DMS 273 (cell line): ENCODE data around the gene UNC93A.
A peak's percentile ranks its signal among the peaks of the same experiment; 100 is the strongest.
"Not testable (repeated sequence)": the region's sequence is repeated elsewhere in the genome, so short reads cannot be mapped to it uniquely, and the experiment has no call there.

Experiments
- DNase-seq: peaks from one replicate; lab custom pipeline; 2025; ENCODE audit not compliant: unreplicated experiment; lab: John Stamatoyannopoulos, UW

The UNC93A gene

DNA sequence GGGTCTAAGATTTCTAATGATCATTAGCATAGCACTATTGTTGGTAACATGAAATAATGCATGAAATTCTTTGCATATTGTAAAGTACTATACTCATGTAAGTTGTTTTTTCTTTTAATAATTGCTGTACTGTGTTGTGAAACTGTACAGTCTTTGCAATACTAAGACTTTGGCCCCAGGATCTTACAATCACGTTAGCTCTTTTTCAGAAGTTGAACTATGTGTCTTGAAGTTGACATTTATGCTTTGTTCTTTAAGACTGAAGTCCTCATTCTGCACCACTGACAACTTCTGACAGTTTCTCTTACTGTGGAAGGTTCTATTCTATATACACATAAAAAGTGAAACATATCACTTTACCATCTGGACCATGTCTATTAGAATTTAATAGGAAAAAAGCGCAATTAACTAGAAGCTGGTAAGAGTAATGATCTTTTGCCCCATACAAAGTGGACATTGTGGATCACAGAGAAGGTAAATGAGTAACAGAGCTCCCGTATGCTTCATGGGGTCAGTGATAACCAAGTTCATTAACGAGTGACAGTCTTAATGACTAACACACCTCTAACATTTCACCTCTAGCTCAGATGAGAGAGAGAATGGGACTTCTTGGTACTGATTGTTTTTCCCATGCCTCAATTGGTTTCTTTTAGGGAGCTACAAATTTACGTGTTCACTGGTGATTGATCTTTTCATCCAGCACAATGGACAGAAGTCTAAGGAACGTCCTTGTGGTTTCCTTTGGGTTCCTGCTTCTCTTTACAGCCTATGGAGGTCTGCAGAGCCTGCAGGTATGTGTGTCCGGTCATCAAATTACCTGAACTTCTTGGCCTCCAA is at the start of gene UNC93A:
Gene UNC93A (plus strand): TSS at position 530 of the 837 bp plus-strand sequence. CDS start 175 bp downstream, at position 705.
- no peak for DNase-seq

DNA sequence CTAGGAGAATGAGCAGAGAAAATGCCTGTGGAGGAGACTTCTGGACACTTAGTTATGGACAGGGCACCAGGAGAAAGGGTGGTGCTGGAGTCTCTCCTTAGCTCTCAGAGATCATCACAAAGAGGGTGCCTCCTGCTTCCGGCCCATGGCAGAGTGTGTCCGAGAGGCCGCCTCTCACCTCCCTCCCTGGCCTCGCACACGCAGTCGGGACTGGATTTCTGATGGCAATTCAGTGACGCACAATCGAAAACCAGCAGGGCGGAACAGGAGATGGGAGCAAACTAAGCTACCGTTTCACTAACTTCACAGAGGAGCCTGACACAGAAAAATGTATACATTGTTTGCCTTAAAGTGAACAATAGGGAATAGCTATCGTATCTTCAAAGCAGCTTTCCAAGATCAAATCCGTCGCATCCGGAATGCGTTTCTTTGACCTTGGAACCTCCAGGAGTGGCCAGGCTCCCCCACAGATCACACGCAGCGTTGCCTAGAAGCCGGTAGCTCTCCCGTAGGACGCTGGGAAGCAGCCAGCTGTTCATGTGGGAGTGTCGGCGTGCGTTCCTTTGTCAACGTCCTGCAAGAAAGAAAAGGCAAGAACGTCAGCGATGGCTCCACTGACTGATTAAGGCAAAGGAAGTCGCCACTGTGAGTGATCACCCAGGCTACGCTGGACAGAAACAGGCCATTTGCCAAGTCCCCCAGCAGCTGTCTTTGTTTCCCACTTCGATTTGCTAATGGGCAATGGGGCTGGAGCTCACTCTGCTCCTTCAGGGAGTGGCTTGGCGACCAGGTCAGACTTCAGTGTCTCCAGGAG is 49.6 kb upstream of the UNC93A start:
- DNase-seq: peak; percentile 61

DNA sequence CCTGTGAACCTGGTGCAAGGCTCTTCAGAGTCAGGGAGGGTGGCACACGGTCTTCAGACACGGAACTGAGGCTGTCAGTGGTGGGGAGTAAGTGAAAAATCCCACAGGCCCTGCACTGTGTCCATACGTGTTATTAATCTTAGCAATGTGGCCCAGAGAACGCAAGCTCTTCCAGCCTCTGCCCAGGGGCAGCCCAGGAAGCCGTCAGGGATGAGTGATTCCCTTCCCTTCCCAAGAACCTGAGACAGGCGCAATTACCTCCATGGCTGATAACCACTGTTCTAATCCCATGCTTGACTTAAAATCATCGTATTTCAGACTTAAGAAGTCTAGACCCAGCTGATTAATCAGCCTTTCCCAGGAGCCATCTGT is 49.0 kb upstream of the UNC93A start:
- not testable (repeated sequence) for DNase-seq

DNA sequence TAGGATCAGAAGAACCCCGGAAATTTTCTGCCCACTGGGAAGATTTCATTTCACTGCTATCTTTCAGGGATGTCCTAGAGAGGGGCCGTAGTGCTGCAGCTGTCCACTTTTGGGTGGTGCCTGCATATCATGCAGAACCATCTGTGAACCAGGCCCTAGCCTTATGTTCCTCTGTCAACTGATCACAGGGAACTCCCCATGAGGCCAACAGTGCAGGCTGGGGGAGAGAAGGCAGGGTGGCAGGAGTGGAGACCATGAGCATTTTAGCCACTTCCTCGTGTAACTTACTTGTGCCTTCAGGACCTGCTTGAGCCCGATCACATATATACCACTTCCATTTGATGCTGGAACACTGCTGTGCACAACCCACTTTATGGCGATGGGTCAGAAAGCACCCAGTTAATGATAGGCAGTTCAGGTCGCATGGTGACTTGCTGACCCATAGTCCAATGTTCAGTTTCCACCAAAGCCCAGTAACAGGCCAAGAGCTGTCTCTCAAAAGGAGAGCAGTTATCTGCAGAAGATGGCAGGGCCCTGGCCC is 48.5 kb upstream of the UNC93A start:
- DNase-seq: peak; percentile 77

DNA sequence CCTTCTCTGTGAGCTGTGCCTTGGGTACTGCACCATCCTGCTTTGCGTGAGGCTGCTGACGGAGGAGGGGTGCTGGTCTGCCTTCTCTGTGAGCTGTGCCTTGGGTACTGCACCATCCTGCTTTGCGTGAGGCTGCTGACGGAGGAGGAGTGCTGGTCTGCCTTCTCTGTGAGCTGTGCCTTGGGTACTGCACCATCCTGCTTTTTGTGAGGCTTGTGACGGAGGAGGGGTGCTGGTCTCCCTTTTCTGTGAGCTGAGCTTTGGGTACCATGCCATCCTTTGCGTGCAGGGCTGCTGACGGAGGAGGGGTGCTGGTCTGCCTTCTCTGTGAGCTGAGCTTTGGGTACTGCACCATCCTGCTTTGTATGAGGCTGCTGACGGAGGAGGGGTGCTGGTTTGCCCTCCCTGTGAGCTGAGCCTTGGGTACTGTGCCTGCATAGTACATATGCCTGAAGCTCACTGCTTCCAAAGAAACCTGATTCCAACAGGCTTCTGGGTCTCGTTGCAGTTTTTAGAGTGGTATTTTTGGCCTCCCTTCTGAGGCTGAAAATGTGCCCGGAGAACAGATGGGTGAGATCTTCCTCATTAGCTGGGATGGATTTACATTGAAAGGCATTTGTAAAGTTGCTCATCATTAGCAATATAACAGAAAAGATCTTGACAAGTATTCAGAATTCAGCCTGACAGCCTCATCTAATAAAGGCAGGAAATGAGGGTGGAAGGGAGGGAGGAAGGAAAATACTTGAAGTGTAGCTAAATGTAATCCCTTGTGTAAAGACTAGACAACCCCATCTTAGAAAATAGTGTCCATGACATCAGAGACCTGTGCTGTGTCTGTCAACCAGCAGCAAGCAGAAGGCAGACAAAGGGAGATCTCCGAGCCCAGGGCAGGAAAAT is 46.8 kb upstream of the UNC93A start:
- DNase-seq: peak; percentile 47

DNA sequence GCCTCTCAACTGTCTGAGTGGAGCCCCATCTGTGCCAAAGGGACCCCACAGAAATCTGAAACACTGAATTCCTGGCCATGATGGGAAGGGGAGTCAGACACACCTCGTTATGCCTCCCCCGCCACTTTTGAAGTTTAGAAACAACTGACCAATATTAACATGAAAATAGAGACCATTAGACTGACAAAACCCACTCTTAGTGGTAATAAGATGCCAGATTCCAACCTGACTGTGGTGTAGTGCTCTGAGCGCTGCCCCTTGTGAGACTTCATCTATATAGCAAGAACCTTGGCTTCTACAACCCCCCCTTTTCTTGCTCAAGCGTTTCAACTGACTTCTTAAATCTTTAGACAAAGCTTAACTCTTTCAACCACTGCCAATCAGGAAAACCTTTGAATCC is 46.1 kb upstream of the UNC93A start:
- DNase-seq: peak; percentile 32

DNA sequence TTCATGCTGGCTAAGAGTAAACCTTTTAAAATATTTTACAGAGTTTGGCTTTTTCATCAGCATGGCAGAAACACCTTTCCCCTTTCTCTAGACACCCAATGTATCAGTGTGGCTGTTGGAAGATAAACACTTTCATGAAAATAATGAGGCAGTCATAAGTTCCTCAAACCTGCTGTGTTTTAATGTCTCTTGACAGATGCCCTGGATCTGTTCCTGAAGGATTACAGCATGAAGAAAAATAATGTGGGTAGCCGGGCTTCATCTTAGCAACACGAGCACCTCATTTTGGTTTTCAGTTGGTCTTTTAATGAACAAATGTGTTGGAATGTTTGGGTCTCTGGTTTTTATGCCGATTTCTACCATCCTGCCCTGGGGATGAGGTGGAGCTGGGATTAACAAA is 45.5 kb upstream of the UNC93A start:
- DNase-seq: peak; percentile 57

DNA sequence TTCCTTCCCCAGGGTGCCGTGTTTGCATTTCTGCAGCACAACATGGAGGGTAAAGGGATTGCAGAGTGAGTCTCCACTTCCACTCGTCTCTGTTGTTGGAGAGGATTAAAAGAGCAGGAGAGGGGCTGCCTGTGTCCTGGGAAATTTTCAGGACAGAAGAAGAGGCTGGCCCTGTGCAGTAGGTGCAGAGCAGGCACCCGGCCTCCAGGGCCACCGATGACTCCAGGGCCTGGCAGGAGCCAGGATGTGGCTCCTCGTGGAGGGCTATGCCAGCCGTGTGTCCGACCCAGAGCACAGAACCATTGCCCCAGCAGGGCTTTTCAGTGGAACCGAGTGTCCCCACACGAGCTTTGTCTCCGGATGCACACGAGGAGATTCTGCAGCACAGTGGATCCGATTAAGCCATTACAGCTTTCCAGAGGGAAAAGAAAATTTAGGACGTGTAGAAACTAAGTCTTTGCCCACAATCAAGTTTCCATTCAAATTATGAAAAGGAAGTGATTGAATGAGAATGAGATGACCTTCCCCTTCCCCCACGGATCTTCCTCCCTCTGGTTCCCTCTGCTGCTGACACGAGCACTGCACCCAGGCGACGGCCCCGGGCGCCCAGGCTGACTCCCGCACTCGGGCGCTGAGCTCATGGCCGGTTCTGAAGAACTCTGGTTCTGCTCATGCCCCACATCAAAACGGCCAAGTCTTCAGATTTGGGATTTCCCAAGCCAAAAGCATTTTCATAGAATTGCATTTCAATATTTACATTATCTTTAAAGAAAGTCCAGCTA is 43.1 kb upstream of the UNC93A start:
- no peak for DNase-seq

DNA sequence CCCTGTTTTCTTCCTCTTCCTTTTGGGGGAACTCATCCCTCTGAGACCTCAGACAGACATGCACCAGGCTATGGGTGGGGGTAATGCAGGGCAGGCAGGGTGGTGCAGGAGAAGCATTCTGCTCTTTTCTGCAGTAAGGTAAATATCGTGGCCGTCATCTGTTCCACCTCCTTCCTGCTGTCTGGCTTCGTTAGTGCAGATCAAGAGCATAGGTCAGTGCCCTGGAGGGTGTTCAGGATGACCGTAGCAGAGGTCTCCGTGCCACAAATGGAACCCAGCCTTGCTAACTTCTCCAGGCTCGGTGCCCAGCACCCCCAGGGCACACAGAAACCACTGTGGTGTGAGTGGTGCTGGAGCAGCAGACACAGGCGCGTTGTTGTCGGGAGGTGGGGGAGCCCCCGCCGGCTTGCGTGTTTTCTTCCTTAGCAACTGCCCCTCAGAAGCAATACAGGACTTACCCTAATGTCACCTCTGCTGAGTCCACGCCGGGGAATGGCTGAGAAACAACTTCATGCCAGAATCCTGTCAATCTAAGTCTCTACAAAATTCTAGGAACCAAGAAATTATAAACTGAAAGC is 42.1 kb upstream of the UNC93A start:
- not testable (repeated sequence) for DNase-seq

DNA sequence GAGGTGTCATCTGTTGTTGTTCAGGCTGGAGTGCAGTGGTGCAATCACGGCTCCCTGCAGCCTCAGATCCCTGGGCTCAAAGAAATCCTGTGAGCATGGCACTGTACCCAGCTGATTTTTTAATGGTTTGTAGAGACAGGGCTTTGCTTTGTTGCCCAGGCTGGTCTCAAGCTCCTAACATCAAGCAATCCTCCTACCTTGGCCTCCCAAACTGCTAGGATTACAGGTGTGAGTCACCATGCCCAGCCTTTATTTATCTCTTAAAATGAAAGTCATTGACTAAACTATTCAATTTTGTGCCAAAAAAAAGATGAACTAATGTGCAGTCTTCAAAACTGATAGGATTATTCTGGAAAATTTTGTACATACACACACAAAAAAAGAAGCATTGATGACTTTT is 38.8 kb upstream of the UNC93A start:
- DNase-seq: no peak

DNA sequence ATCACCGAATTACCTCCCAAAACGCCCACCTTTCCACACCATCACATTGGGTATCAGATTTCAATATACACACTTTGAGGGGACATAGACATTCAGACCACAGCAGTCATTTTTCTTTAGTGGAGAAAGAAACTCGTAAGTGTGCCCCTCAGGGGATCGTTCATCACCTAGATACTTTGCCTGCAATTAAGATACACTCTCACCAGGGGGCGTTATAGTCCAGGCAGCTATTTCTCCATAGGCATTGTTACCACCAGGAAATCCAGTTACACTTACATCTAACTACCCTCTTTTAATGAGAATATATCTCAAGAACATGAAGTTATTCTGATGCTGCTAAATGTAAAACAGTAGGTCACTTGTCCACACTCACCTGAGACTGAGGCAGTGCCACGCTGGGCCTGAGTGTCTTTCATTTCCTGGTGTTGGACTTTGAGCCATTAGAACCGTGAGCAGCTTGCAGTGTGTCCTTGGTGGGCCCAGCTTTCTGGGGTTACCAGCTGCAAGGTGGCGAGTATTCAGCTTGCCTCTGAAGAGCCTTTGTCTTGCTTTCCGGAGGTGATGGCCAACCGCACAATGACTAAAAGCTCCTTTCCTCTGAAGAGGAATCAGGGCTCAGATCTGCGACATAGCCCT is 35.1 kb upstream of the UNC93A start:
- no peak for DNase-seq

DNA sequence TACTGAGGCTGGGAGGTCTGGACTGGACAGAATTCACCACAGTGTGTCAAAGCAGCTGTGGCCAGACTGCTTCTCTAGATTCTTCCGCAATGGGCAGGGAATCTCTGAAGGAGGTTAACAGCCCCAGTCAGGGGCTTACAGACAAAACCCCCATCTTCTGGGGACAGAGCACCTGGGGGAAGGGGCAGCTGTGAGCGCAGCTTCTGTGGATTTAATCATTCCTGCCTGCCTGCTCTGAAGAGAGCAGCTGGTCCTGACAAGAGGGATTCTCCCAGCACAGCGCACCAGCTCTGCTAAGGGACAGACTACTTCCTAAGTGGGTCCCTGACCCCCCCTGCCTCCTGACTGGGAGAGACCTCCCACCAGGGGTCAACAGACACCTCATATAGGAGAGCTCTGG is 32.5 kb upstream of the UNC93A start:
- no peak for DNase-seq

DNA sequence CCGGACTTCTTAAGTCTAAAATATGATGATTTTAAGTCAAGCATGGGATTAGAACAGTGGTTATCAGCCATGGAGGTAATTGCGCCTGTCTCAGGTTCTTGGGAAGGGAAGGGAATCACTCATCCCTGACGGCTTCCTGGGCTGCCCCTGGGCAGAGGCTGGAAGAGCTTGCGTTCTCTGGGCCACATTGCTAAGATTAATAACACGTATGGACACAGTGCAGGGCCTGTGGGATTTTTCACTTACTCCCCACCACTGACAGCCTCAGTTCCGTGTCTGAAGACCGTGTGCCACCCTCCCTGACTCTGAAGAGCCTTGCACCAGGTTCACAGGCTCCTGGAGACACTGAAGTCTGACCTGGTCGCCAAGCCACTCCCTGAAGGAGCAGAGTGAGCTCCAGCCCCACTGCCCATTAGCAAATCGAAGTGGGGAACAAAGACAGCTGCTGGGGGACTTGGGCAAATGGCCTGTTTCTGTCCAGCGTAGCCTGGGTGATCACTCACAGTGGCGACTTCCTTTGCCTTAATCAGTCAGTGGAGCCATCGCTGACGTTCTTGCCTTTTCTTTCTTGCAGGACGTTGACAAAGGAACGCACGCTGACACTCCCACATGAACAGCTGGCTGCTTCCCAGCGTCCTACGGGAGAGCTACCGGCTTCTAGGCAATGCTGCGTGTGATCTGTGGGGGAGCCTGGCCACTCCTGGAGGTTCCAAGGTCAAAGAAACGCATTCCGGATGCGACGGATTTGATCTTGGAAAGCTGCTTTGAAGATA is 24.9 kb upstream of the UNC93A start:
- DNase-seq: not testable (repeated sequence)

DNA sequence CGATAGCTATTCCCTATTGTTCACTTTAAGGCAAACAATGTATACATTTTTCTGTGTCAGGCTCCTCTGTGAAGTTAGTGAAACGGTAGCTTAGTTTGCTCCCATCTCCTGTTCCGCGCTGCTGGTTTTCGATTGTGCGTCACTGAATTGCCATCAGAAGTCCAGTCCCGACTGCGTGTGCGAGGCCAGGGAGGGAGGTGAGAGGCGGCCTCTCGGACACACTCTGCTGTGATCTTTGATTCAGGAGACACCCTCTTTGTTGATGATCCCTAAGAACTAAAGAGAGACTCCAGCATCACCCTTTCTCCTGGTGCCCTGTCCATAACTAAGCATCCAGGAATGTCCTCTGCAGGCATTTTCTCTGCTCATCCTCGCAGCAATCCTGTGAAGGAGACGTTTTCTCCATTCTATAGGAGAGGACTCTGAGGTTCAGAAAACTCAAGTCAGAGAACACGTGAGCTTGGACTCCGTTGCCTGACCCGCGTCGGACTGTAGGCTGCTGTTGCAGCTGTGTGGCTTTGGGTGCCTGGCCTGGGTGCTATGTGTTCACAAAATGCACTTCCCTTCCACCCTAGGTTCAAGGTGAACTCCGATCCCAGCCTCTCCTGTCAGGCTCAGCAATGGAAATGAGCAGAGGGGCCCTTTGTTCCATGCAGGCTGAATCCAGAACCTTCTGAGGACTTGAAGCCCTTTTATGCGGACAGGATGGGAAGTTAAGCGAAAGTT is 24.1 kb upstream of the UNC93A start:
- DNase-seq: no peak

DNA sequence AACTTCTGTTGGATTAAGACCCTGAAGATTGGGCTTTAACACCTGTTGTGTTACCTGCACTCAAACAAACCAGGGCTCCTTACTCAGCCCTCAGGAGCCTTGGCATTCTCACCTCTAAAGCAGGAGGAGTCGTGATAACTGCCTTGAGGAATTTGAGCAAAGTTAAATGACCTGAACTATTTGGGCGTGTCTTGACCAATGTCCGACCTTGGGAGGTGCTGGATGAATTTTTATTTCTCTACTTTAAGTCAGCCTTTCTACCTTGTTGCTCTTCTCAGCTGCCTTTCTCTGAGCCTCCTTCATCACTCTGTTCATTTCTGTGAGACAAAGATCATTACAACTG is 23.6 kb upstream of the UNC93A start:
- DNase-seq: not testable (repeated sequence)

DNA sequence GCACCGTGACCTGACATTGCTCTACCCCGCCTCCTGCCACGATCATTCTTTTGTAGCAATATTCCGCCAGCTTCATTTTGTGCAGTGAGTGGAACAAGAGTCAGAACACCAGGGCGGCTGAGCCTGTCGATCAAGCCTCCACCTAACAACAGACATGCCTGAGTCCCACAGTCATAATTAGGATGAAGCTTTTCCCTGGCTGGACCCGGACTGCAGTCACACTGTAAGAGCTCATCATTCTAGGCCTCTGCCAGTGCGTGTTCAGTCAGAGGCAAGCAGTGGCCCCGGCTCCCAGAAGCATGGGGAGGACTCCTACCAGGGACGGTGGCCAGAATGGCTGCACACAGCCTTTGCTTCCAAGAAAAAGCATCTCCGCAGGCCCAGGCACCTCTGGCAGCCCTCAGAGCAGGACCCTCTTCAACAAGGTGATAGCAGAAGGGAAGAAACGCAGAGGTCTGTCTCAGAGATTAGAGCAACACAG is 23.2 kb upstream of the UNC93A start:
- no peak for DNase-seq

DNA sequence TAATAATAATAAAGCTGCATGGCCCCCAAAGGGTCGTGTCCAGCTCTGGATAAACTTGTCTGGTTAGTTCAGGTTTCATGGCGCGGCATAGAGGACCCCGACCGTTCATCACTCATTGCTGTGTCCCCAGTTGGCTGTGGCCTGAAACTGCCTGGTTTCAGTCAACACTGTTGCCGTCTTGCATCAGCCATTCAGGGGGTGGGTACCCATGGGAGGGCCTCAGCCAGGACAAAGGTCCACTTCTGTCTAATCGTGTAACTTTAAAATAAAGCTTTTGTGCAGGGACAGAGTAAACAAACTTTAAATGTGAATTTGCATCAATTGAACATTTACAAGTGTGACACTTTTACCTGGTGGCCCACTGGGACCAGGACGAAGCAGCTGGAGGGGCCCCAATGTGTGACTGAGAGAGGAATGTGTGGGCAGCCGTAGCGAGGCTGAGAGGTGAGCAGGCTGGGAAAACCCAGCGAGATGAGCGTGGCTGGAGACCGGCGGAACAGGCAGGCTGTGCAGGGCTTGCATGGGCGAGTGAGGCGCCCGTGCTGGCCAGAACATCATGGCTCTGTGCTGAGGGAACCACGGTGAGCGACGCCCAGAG is 22.3 kb upstream of the UNC93A start:
- DNase-seq: no peak
